GM10248 (cell line): ENCODE results near the gene GABRA1.

Experiments used
- CTCF ChIA-PET: fragments of 300-600 bp; sonication (Branson Sonifier 250); formaldehyde crosslinking; extraction: SDS; loops from one replicate; lab custom pipeline; 2021; ENCODE audit warnings: antibody characterized with exemption; lab: Yijun Ruan, JAX
- POLR2A ChIA-PET: fragments of 350-650 bp; sonication (Branson Sonifier 250); formaldehyde crosslinking; extraction: SDS; loops from one replicate; lab custom pipeline; 2020; ENCODE audit warnings: antibody characterized with exemption; lab: Yijun Ruan, JAX
- DNase-seq: peaks from one replicate; pipeline ENCODE4 v3.0.0; 2012; ENCODE audit errors: extremely low spot score
- TF ChIP-seq, protein P1 (sequence below): IDR thresholded peaks from 2 replicates; pipeline ENCODE4 v1.5.1; 2012; ENCODE audit warnings: mild to moderate bottlenecking, low read depth; ENCODE audit errors: extremely low read depth, missing control alignments, control extremely low read depth

The GABRA1 gene

DNA sequence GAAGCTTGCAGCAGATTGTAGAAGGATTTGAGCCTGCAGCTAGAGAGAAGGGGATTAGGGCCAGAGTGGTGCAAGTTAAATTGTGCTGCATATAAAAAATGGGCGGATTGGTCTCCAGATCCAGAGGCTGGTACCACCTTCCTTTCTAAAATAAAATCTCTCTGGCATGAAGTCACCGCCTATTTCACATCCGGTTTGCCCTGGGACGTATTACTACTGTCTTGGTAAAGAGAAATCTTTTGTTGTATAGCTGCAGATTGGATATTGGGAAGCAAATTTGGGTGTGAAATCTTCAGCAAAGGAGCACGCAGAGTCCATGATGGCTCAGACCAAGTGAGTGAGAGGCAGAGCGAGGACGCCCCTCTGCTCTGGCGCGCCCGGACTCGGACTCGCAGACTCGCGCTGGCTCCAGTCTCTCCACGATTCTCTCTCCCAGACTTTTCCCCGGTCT lies at the start of gene GABRA1:
TSS of gene GABRA1 (plus strand) at position 180 of the 451 bp plus-strand sequence. CDS start 2,691 bp downstream, outside the sequence.
- TF ChIP-seq, protein P1, sequence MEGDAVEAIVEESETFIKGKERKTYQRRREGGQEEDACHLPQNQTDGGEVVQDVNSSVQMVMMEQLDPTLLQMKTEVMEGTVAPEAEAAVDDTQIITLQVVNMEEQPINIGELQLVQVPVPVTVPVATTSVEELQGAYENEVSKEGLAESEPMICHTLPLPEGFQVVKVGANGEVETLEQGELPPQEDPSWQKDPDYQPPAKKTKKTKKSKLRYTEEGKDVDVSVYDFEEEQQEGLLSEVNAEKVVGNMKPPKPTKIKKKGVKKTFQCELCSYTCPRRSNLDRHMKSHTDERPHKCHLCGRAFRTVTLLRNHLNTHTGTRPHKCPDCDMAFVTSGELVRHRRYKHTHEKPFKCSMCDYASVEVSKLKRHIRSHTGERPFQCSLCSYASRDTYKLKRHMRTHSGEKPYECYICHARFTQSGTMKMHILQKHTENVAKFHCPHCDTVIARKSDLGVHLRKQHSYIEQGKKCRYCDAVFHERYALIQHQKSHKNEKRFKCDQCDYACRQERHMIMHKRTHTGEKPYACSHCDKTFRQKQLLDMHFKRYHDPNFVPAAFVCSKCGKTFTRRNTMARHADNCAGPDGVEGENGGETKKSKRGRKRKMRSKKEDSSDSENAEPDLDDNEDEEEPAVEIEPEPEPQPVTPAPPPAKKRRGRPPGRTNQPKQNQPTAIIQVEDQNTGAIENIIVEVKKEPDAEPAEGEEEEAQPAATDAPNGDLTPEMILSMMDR = no peak
- DNase-seq = no peak
- POLR2A ChIA-PET = no interaction called here
- CTCF ChIA-PET = interaction anchor here (0.9 kb wide), 1 partner anchor 13 kb away, joined by 3 read pairs; no protein-coding TSS in a partner anchor

DNA sequence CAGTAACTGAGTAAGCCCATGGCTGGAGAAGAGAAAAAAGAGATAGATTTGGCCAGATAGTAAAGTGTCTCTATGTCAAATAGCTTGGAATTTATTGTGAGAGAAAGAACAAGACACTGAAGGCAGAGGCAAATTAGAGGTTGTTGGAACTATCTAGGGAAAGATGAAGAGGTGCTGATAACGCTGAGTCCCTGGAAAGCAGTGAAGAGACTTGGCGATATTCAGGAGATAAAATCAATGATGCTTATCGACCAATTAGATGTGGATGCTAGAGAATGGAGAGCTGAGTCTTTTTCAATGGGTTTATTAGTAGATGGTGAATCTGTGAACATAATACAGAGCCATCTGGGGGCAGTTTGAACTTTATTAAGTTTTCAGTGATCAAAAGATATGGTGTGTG lies 48.6 kb upstream of the GABRA1 start:
- DNase-seq = no peak
- CTCF ChIA-PET = no interaction called here
- TF ChIP-seq, protein P1 = no peak
- POLR2A ChIA-PET = no interaction called here

DNA sequence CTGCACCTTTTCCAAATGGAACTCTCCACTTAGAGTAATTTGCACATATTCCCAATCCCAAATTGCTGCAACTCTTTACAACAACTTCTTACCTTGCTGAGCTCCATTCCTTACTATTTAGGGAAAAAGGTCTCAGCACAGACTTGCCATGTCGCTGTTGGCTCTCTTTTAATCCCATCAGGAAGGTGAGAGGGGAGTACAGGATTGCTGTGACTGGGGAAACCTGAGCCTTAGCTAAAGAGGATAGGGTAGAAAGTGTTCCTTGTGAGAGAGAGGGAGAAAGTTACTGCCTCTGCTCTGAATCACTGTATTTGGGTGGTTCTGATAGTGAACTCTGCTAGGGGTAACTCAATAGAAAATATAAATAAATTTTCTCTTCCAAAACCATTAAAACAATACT lies 43.7 kb upstream of the GABRA1 start:
- no peak for DNase-seq
- ChIA-PET POLR2A (no interaction called here), CTCF (interaction anchor here (0.9 kb wide), 2 partner anchors 58 to 72 kb away, joined by 3 read pairs; no protein-coding TSS in a partner anchor)
- TF ChIP-seq, protein P1 = no peak

DNA sequence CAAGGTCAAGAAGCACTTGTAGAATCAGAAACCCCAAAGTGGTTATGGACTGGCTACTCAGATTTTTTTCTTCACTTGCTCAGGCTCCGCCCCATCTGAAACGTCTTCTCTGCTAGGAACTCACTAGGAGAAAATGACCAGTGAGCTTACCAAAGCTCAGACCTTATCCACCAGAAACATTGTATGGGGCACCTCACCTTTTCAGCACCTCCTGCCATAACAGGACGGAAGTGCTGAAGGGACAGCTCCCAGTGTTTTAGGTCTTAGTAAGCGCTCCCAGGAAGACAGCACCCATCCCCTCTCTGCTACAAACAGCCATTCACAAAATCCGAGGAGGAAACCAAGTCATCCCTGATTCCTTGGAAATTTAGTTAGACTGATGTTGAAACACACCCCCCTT lies 1.2 kb upstream of the GABRA1 start:
- DNase-seq = no peak
- POLR2A ChIA-PET = no interaction called here
- TF ChIP-seq, protein P1 = no peak
- CTCF ChIA-PET = interaction anchor here (0.9 kb wide), 1 partner anchor 12 kb away, joined by 3 read pairs; no protein-coding TSS in a partner anchor

DNA sequence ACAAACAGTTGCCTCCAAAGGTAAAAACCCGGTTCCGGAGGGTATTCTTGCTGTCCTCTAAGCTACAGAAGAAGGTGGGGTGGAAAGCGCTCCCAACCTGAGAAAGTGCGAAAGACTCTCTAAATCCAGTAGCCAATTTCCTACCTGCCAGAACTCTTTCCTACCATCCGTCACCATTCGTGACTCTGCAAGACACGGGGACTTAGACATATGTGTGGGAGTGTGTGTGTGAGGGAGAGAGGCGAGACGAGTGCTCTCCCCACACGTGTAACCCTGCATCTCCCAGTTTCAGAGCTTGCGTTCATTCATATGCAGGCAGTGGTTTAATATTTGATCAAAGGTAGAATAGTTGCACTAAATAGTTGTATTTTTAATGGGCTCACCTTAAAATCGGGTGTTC lies 473 bp upstream of the GABRA1 start:
- no peak for DNase-seq
- TF ChIP-seq, protein P1 = no peak
- POLR2A ChIA-PET = no interaction called here
- CTCF ChIA-PET = interaction anchor here (0.9 kb wide), 1 partner anchor 13 kb away, joined by 3 read pairs; no protein-coding TSS in a partner anchor

DNA sequence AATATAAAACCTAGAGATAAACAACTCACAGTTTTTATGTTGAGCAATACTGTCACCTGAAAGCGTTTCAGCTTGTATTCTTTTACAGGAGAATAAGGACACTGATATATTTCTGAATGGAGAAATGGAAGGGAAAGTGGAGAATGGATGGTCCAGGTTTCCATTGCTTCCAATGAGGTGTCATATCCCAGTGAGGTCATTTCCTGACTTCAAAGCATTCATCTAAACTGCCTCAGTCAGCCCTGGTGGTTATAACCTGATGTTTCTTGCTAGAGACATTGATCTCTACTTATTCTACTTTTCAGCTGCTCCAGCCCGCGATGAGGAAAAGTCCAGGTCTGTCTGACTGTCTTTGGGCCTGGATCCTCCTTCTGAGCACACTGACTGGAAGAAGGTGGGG lies 2.6 kb downstream of the GABRA1 start:
- POLR2A ChIA-PET = no interaction called here
- CTCF ChIA-PET = no interaction called here

More for the DNA sequence above, 2.6 kb downstream of the GABRA1 start:
- TF ChIP-seq, protein P1 = no peak
- DNase-seq = no peak
